Activated T-helper 9 cell treated with anti-CD3 and anti-CD28 coated beads, Interleukin-2, amount 50 U/mL, for 16 hours (primary cell): Measurements from ENCODE around the gene LTBP1.
"Not testable (repeated sequence)": the region's sequence is repeated elsewhere in the genome, so short reads cannot be mapped to it uniquely, and the experiment has no call there.

Experiments
- DNase-seq: peaks from one replicate; pipeline ENCODE4 v3.0.0-alpha.2; 2020; ENCODE audit warnings: low read depth

Gene LTBP1

DNA sequence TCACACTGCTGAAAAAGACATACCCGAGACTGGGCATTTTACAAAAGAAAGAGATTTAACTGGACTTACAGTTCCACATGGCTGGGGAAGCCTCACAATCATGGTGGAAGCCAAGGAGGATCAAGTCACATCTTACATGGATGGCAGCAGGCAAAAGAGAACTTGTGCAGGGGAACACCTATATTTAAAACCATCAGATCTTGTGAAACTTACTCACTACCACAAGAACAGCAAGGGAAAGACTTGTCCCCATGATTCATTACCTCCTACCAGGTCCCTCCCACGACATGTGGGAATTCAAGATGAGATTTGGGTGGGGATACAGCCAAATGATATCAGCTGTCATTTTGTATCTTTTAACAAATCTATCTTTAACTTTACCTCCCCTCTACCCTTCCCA is 278.6 kb downstream of the LTBP1 start:
- DNase-seq, result no peak

DNA sequence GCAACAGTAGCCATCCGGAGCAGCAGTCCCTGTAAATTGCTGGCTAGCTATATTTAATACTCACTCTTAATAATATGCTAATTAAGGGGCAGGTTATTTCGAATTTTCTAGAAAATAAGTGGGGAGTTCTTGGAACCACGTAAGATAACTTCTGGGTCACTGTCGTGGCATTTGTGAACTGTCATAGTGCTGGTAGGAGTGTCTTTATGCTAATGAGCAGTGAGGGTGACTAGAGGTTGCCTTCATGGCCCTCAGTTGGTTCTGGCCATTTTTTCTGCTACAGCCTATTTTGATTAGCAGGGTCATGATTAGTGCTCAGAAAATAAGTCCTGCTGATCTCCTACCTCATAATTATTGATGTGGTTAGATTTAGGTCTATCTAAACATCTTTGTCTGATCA is 279.8 kb downstream of the LTBP1 start:
- no peak for DNase-seq

DNA sequence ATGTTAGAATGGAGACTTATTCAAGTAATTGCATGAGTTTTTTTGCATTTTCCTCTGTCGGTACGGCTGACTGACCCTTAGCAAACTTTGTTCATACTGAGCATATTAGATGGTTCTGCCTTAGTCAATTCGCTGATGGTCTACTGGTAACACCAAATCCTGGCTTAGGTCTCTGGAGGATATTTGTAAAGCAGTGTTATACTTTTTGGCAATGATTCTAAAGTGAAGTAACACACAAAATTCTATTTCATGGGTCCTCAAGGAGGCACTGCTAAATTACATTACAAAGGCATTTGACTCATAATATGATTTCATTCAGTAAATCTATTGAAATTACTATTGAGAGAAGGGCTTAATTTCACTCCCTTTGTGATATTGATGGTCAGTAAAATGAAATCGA is 282.9 kb downstream of the LTBP1 start:
- no peak for DNase-seq

DNA sequence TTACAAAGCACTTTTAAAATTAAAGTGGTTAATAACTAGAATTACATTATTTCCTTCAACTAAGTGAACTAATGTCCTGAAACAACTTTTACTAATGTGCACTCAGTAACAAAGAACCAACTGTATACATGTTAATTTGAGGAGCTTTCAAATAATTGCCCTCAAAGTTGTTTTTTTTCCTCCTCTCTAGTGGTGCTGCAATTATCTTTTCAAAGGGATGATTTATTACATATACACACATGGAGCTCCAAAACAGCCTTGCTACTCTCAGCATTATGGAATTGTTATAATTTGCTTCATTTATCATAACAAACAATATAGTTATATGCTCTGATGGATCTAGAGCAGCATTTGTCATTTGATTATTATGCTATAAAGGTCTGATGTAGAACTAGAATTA is 283.4 kb downstream of the LTBP1 start:
- no peak for DNase-seq

DNA sequence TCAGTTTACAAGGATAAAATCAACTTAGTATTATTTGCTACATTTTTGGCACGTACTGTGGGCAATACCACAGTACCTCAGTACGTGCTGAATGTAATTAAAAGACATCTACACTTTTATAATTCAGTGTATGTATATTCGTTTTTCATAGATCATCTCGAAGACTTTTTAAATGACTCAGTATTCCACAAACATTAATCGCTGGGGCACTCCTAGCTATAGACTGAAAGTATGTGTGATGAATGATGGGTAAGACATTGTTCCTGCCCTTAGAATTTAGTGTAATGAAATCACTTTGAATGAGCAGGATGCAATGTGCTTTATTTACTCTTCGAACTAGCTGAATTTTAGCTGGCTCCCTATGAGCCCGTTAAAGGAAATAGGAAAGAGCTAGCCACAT is 284.1 kb downstream of the LTBP1 start:
- DNase-seq, result no peak

DNA sequence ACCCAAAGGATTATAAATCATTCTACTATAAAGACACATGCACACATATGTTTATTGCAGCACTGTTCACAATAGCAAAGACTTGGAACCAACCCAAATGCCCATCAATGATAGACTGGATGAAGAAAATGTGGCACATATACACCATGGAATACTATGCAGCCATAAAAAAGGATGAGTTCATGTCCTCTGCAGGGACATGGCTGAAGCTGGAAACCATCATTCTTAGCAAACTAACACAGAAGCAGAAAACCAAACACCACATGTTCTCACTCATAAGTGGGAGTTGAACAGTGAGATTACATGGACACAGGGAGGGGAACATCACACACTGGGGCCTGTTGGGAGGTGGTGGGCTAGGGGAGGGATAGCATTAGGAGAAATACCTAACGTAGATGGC is 288.8 kb downstream of the LTBP1 start:
- not testable (repeated sequence) for DNase-seq

GRCh38 chr2:33236482-33237385 is 290.0 kb downstream of the LTBP1 start:
- no peak for DNase-seq

DNA sequence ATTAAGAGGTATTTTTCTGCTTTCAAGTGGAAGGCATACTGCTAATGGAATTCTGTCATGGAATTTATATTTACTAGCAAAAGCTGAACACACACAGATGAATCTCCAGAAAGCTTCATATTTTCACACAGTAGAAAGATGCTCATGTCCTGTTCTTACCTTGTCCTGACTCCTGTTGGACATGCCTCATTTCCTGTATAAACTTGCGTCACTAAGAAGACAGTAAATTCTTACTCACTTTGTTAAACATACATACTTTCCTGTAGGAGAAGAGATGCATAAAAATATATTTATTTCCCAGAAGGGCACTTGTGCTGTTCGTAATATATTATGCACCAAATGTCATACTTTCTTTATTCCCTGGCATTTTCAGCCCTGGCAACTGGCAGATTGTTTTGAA is 291.4 kb downstream of the LTBP1 start:
- DNase-seq, result no peak

DNA sequence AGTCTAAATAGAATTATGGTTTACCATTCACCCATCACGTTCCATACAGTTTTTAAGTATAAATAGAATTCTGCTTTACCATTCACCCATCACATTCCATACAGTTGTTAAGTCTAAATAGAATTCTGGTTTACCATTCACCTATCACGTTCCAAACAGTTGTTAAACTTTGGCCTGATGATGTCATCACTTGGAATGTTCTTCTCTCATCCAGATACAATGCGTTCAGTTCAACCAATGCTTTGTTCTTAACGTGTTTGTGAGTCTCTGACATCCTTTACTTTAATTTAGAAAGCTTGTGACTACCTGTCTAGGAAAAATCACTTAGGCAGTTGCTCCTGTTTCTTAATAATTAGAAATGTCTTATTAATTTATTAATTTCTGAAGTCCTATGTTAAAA is 293.4 kb downstream of the LTBP1 start:
- no peak for DNase-seq

DNA sequence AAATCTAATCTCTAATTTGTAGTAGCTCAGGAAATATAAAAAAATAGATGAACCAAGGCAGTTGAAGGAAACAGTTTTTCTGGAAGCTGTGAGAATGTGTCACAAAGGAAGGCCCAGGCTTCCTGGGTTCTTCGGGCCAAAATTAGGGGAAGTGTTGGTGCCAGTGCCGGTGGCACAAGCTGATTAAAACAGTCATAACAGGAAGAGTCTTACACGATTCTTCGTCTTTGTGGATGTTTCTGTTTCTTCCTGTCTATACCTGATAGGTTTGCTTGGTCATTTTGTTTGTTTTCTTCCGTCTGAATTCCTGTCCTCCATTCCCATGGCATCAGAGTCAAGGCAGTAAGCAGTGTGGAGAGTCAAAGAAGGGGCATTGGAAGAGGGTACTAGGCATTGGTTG is 294.3 kb downstream of the LTBP1 start:
- no peak for DNase-seq

- DNase-seq, result no peak
Observed at GRCh38 chr2:33241581-33241980, 294.8 kb downstream of the LTBP1 start.

DNA sequence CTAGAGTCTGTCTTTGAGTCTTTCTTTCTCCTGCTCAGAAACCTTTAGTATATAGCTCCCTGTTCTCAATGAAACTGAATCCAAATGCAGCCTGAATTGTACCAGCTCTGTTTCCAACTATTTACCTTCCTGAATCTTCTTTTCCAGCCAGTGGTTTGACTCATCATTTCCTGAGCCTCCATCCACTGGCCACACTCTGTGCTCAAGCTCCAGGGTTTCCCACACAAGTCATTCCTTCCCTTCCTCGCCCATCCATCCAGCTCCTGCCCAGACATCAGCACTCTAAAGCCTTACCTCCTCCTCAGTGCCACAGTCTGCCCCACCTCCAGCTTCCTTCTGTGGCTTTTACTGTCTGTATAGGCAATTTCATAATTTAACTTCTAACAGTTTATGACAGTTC is 296.1 kb downstream of the LTBP1 start:
- no peak for DNase-seq

- no peak for DNase-seq
Observed at GRCh38 chr2:33246432-33246831, 299.7 kb downstream of the LTBP1 start.

GRCh38 chr2:33247365-33247764 is 300.6 kb downstream of the LTBP1 start:
- no peak for DNase-seq

- DNase-seq, result no peak
Observed at GRCh38 chr2:33250417-33251029, 303.8 kb downstream of the LTBP1 start.

DNA sequence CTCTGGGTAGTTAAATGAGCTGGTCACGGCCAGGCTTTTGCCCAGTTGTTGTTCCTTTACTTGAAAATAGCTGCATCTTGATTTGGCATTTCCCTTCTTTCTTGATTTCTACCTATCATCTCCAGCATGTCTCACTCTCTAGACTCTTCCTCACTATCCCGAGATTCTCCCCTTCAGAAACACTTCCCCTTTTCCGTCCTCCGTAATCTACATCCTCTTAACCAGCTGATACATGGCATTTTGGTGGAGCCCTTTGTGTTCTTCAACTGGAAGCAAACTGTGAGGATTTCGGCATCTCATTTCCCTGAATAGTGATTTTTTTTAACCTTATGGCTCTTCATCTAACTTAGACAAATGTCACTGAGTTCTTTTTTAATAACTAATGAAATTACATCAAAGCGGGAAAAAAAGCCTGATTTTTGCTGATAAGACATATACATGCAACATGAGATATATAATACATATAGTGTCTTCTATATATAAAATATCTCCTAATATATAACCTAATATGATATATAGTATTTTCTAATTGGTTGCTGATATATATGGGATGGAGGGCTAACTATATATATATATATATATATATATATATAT is 309.5 kb downstream of the LTBP1 start:
- no peak for DNase-seq

- no peak for DNase-seq
Observed at GRCh38 chr2:33258387-33258786, 311.6 kb downstream of the LTBP1 start.

DNA sequence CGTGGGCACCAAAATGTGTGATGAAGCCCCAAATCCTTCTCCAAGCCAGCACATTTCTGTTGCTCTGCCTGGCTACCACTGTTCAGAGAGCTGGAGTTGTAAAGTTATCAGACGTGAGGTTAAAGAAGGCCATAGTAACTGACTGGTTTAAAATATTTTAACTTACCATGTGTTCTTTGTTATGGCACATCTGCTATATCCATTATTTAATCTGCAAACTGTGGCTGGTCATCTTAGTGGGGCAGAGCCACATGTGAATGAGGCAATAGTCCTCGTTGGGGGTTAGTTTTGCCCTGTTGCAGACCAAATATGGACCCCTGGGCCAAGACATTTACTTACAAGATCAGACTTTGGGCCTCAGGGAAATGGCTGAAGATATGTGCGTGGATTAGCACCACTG is 315.3 kb downstream of the LTBP1 start:
- DNase-seq, result no peak

DNA sequence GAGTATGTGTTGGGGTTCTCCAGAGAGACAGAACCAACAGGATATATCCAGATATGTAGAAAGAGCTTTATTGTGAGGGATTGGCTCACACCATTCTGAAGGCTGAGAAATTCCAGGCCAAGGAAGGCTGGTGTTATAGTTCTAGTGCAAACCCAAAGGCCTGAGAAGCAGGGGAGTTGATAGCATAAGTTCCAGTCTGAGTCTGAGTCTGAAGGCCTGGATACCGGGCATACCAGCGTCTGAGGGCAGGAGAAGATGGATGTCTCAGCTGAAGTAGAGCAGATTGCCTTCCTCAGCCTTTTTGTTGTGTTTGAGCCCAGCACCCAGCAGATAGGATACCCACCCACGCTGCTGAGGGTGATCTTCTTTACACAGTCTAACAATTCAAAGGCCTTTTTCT is 318.0 kb downstream of the LTBP1 start:
- no peak for DNase-seq

GRCh38 chr2:33265584-33266338 is 319.0 kb downstream of the LTBP1 start:
- DNase-seq, result no peak

- DNase-seq, result no peak
Observed at GRCh38 chr2:33266467-33266866, 319.7 kb downstream of the LTBP1 start.

DNA sequence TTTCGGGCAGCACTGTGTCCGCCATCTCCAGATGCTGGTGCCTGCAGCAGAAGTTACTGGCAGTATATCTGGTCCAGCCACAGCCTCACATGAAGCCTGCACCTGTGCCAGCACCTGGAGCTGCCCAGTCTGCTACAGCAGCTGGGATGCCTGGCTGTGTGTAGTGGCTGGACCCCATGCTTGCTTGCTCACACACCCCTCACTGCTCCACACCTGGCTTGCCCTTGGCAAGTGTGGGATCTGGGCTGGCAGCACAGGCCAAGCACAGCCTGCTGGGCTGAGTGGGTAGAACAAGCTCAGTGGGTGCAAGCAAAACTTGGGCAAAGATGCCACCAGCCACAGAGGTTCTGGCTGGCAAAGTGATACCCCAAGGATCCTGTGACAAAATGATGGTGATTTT is 320.3 kb downstream of the LTBP1 start:
- DNase-seq, result no peak

DNA sequence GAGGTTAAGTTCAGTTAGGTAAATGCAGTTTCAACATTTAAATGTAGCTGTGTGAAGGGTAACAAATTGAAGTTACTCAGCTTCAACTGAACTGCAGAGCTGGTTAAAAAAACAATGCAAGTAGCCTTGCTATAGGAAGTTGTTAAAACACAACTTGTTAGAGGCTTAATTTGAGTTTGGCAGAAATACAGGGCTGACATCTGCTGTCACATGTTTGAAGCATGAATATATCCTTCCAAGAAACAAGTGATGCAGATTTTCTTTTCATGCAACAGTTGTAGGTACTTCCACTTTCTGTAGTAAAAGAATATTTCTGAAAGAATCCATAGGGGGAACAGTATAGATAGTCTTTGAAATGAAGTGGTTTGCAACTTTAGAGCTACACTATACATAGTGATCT is 321.0 kb downstream of the LTBP1 start:
- DNase-seq, result no peak
